Activated CD8-positive, alpha-beta memory T cell treated with anti-CD3 and anti-CD28 coated beads, Interleukin-2, amount 50 U/mL, for 4 hours (primary cell): ENCODE data around the gene GNPTG.
"Not testable (repeated sequence)": the region's sequence is repeated elsewhere in the genome, so short reads cannot be mapped to it uniquely, and the experiment has no call there.

ENCODE experiments used
- DNase-seq: peaks from one replicate; pipeline ENCODE4 v3.0.0-alpha.2; 2020

GNPTG gene

GRCh38 chr16:1320097-1320496 lies 31.6 kb upstream of the GNPTG start:
- no peak for DNase-seq

- DNase-seq = no peak
Measured at GRCh38 chr16:1320658-1321240, 31.0 kb upstream of the GNPTG start.

GRCh38 chr16:1322407-1322806 lies 29.3 kb upstream of the GNPTG start:
- no peak for DNase-seq

GRCh38 chr16:1323296-1324239 lies 28.2 kb upstream of the GNPTG start:
- no peak for DNase-seq

- DNase-seq = no peak
Measured at GRCh38 chr16:1324286-1324826, 27.4 kb upstream of the GNPTG start.

GRCh38 chr16:1325261-1325660 lies 26.5 kb upstream of the GNPTG start:
- DNase-seq = no peak

- no peak for DNase-seq
Measured at GRCh38 chr16:1325673-1326371, 25.9 kb upstream of the GNPTG start.

- DNase-seq = no peak
Measured at GRCh38 chr16:1326391-1326790, 25.3 kb upstream of the GNPTG start.

GRCh38 chr16:1326946-1327618 lies 24.6 kb upstream of the GNPTG start:
- no peak for DNase-seq

- DNase-seq = no peak
Measured at GRCh38 chr16:1327619-1327947, 24.1 kb upstream of the GNPTG start.

- not testable (repeated sequence) for DNase-seq
Measured at GRCh38 chr16:1328136-1328535, 23.6 kb upstream of the GNPTG start.

GRCh38 chr16:1328961-1329360 lies 22.8 kb upstream of the GNPTG start:
- DNase-seq = not testable (repeated sequence)

- DNase-seq = no peak
Measured at GRCh38 chr16:1330260-1330914, 21.3 kb upstream of the GNPTG start.

GRCh38 chr16:1330931-1331711 lies 20.6 kb upstream of the GNPTG start:
- no peak for DNase-seq

GRCh38 chr16:1331712-1332617 lies 19.8 kb upstream of the GNPTG start:
- no peak for DNase-seq

- DNase-seq = no peak
Measured at GRCh38 chr16:1332618-1333148, 19.0 kb upstream of the GNPTG start.

- DNase-seq = peak; percentile 49
Measured at GRCh38 chr16:1333149-1333812, 18.4 kb upstream of the GNPTG start, which contains the start of gene BAIAP3. Gene BAIAP3 (plus strand): TSS chr16:1333645. CDS start chr16:1338550, 4,905 bp downstream.

GRCh38 chr16:1333854-1334700 lies 17.7 kb upstream of the GNPTG start:
- DNase-seq = no peak

- no peak for DNase-seq
Measured at GRCh38 chr16:1334739-1335138, 17.0 kb upstream of the GNPTG start.
